HCT116 (cell line): ENCODE measurements around the gene TTF1. TPM values are rescaled to one million over a fixed set of nuclear protein-coding genes. Genes with fewer than 3 reads are reported as not detected.

Source experiments
- ATAC-seq: fragments of 200-7000 bp; cut with Tn5 transposase; 2 replicates; pipeline ENCODE4 v1.9.1; 2020; ENCODE audit warnings: mild to moderate bottlenecking, moderate library complexity
- BruUV-seq: library from RNA; stranded (reverse); fragments of 400-500 nt; replicated peaks from 2 replicates; lab custom pipeline; 2021; lab: Mats Ljungman, UMichigan
- CTCF ChIA-PET: fragments of 300-600 bp; sonication (Branson Sonifier 250); formaldehyde crosslinking; loops from one replicate; lab custom pipeline; 2021; ENCODE audit warnings: antibody characterized with exemption; lab: Charles Lee
- POLR2A ChIA-PET: fragments of 300-600, 350-600 bp; sonication (Branson Sonifier 250); formaldehyde crosslinking; loops from one replicate; lab custom pipeline; 2021; ENCODE audit warnings: antibody characterized with exemption; lab: Charles Lee
- RAD21 ChIA-PET, 2 experiments: fragments of 300-600 bp; sonication (Branson Sonifier 250); formaldehyde crosslinking; loops; one replicate each; lab custom pipeline; 2023; ENCODE audit warnings: low total read pairs in 2 of 2; ENCODE audit not compliant: uncharacterized antibody in 2 of 2, unreplicated experiment in 2 of 2, low non-redundant PET in 1 of 2; lab: Charles Lee
- DNase-seq: peaks from one replicate; pipeline ENCODE4 v3.0.0-alpha.2; 2010; ENCODE audit warnings: low read depth, low spot score
- H2AFZ ChIP-seq: fragments of 200-600 bp; shearing (Covaris generic), sonication (generic); 2 replicates; pipeline ENCODE4 v1.6.1; 2017; ENCODE audit warnings: low read depth, mixed run types, mixed read lengths, antibody characterized with exemption, low read length; ENCODE audit not compliant: poor library complexity, severe bottlenecking
- H3K27ac ChIP-seq: 2 replicates; pipeline ENCODE4 v1.5.1; 2012; ENCODE audit warnings: low read depth, low read length
- H3K27me3 ChIP-seq: fragments of 200-600 bp; sonication (generic); 2 replicates; pipeline ENCODE4 v1.6.1; 2016; ENCODE audit warnings: mixed run types, low read length, mixed read lengths; ENCODE audit not compliant: insufficient read depth
- H3K36me3 ChIP-seq, 2 experiments: fragments of 200-500 bp in 1 of 2; fragments of 200-600 bp in 1 of 2; sonication (Bioruptor generic) in 1 of 2; sonication (generic) in 1 of 2; 2 replicates each; pipeline versions ENCODE4 v1.5.1 to v1.6.1; 2014 to 2016; ENCODE audit warnings: low read length in 2 of 2, inconsistent platforms in 1 of 2, mixed read lengths in 1 of 2, mixed run types in 1 of 2; ENCODE audit not compliant: insufficient read depth in 2 of 2, control insufficient read depth in 1 of 2
- H3K4me1 ChIP-seq, 2 experiments: fragments of 200-600 bp in 1 of 2; sonication (generic) in 1 of 2; 2 replicates each; pipeline versions ENCODE4 v1.5.1 to v1.6.1; 2012 to 2017; ENCODE audit warnings: low read length in 2 of 2, inconsistent platforms in 1 of 2, mild to moderate bottlenecking in 1 of 2, mixed read lengths in 1 of 2, mixed run types in 1 of 2, moderate library complexity in 1 of 2; ENCODE audit not compliant: insufficient read depth in 2 of 2, control insufficient read depth in 1 of 2
- H3K4me2 ChIP-seq: fragments of 200-600 bp; sonication (generic); 2 replicates; pipeline ENCODE4 v1.6.1; 2017; ENCODE audit warnings: mixed run types, low read length, mixed read lengths
- H3K4me3 ChIP-seq, 2 experiments: fragments of 200-600 bp in 1 of 2; sonication (generic) in 1 of 2; replicated peaks in 1 of 2; 2 replicates each; pipeline ENCODE4 v1.5.1; 2011 to 2016; ENCODE audit warnings: low read length in 2 of 2, control low read depth in 1 of 2, low read depth in 1 of 2, mild to moderate bottlenecking in 1 of 2, mixed read lengths in 1 of 2, mixed run types in 1 of 2
- H3K79me2 ChIP-seq: fragments of 200-600 bp; sonication (generic); 2 replicates; pipeline ENCODE4 v1.6.1; 2017; ENCODE audit warnings: mild to moderate bottlenecking, mixed run types, low read length, moderate library complexity, mixed read lengths; ENCODE audit not compliant: insufficient read depth
- H3K9ac ChIP-seq: fragments of 200-600 bp; sonication (generic); 2 replicates; pipeline ENCODE4 v1.6.1; 2016; ENCODE audit warnings: low read length, mixed read lengths
- H3K9me2 ChIP-seq: fragments of 200-600 bp; sonication (generic), shearing (Covaris generic); 2 replicates; pipeline ENCODE4 v1.6.1; 2017; ENCODE audit warnings: mixed run types, mild to moderate bottlenecking, moderate library complexity; ENCODE audit not compliant: insufficient read depth
- H3K9me3 ChIP-seq, 2 experiments: fragments of 200-500 bp in 1 of 2; fragments of 200-600 bp in 1 of 2; sonication (Bioruptor generic) in 1 of 2; sonication (generic) in 1 of 2; 2 replicates each; pipeline ENCODE4 v1.6.1; 2014 to 2017; ENCODE audit warnings: low read length in 2 of 2, mixed read lengths in 2 of 2, inconsistent platforms in 1 of 2, low read depth in 1 of 2, mild to moderate bottlenecking in 1 of 2, mixed run types in 1 of 2, moderate library complexity in 1 of 2; ENCODE audit not compliant: control insufficient read depth in 1 of 2, insufficient read depth in 1 of 2
- H4K20me1 ChIP-seq: fragments of 200-600 bp; sonication (generic), shearing (Covaris generic); 2 replicates; pipeline ENCODE4 v1.6.1; 2017; ENCODE audit warnings: mixed run types, mild to moderate bottlenecking, moderate library complexity; ENCODE audit not compliant: insufficient read depth
- CBX3 ChIP-seq: IDR thresholded peaks from 2 replicates; pipeline ENCODE4 v1.6.1; 2012; ENCODE audit warnings: low read depth
- CEBPB ChIP-seq: IDR thresholded peaks from 2 replicates; pipeline ENCODE4 v1.6.1; 2012; ENCODE audit warnings: low read depth
- EGR1 ChIP-seq: IDR thresholded peaks from 2 replicates; pipeline ENCODE4 v1.6.1; 2012; ENCODE audit warnings: low read depth
- ELF1 ChIP-seq: IDR thresholded peaks from 2 replicates; pipeline ENCODE4 v1.6.1; 2012; ENCODE audit warnings: low read depth, borderline replicate concordance
- EZH2phosphoT487 ChIP-seq: fragments of 200-600 bp; IDR thresholded peaks from 2 replicates; pipeline ENCODE4 v1.6.1; 2018; ENCODE audit warnings: antibody characterized with exemption, borderline replicate concordance
- JUND ChIP-seq: IDR thresholded peaks from 2 replicates; pipeline ENCODE4 v1.6.1; 2012
- MAX ChIP-seq: IDR thresholded peaks from 2 replicates; pipeline ENCODE4 v1.6.1; 2012
- POLR2A ChIP-seq: IDR thresholded peaks from 2 replicates; pipeline ENCODE4 v1.7.0; 2011; ENCODE audit warnings: borderline replicate concordance; ENCODE audit not compliant: insufficient read depth, insufficient read length; ENCODE audit errors: extremely low read depth
- POLR2AphosphoS5 ChIP-seq: IDR thresholded peaks from 2 replicates; pipeline ENCODE4 v1.6.1; 2011; ENCODE audit warnings: mild to moderate bottlenecking, low read depth, low read length, moderate library complexity
- RAD21 ChIP-seq: IDR thresholded peaks from 2 replicates; pipeline ENCODE4 v1.6.1; 2012; ENCODE audit warnings: low read depth, mild to moderate bottlenecking
- SIN3A ChIP-seq: IDR thresholded peaks from 2 replicates; pipeline ENCODE4 v1.6.1; 2012; ENCODE audit warnings: low read depth
- SP1 ChIP-seq: IDR thresholded peaks from 2 replicates; pipeline ENCODE4 v1.6.1; 2012; ENCODE audit warnings: low read depth
- TCF7L2 ChIP-seq: IDR thresholded peaks from 2 replicates; pipeline ENCODE4 v1.7.0; 2011; ENCODE audit warnings: borderline replicate concordance, inconsistent platforms; ENCODE audit not compliant: insufficient read depth, insufficient read length; ENCODE audit errors: extremely low read depth
- YY1 ChIP-seq: IDR thresholded peaks from 2 replicates; pipeline ENCODE4 v1.6.1; 2011; ENCODE audit warnings: low read length, low read depth, moderate library complexity, mild to moderate bottlenecking; ENCODE audit not compliant: insufficient replicate concordance; ENCODE audit errors: extremely low read depth
- ZBTB33 ChIP-seq: IDR thresholded peaks from 2 replicates; pipeline ENCODE4 v1.6.1; 2011; ENCODE audit warnings: mild to moderate bottlenecking, low read length, moderate library complexity; ENCODE audit not compliant: insufficient replicate concordance; ENCODE audit errors: extremely low read depth
- ZFX ChIP-seq: fragments of 450-650 bp; IDR thresholded peaks from 2 replicates; pipeline ENCODE4 v1.6.1; 2017
- ZNF274 ChIP-seq: fragments of 200-500 bp; sonication (Bioruptor generic); IDR thresholded peaks from 2 replicates; pipeline ENCODE4 v1.6.1; 2014; ENCODE audit warnings: mild to moderate bottlenecking, low read depth, low read length, inconsistent platforms
- intact Hi-C: fragments of 100-400 bp; cut with micrococcal nuclease; formaldehyde crosslinking; loops from 2 replicates; pipeline ENCODE4 v1.10.0; 2022
- total RNA-seq: library from RNA; stranded (reverse); gene quantifications from one replicate; pipeline ENCODE4 v1.2.1, GENCODE V29; 2021; ENCODE audit not compliant: unreplicated experiment
- TF ChIP-seq, protein P1 (sequence below): IDR thresholded peaks from 2 replicates; pipeline ENCODE4 v1.6.1; 2012; ENCODE audit warnings: low read depth
- TF ChIP-seq, protein P2 (sequence below): IDR thresholded peaks from 2 replicates; pipeline ENCODE4 v1.6.1; 2012
- TF ChIP-seq, protein P3 (sequence below), 3 experiments: fragments of 200-600 bp in 1 of 3; sonication (generic) in 1 of 3; IDR thresholded peaks in 2 of 3; conservative IDR thresholded peaks in 1 of 3; 2 replicates each; pipeline ENCODE4 v1.5.1; 2012 to 2017; ENCODE audit warnings: low read depth in 2 of 3, low read length in 2 of 3, antibody characterized with exemption in 1 of 3, borderline replicate concordance in 1 of 3, control low read depth in 1 of 3, mild to moderate bottlenecking in 1 of 3, mixed read lengths in 1 of 3, mixed run types in 1 of 3, moderate library complexity in 1 of 3; ENCODE audit not compliant: insufficient read depth in 1 of 3

Gene TTF1
- total RNA-seq, 1 experiment from 2014 or later: 14.5 TPM

DNA sequence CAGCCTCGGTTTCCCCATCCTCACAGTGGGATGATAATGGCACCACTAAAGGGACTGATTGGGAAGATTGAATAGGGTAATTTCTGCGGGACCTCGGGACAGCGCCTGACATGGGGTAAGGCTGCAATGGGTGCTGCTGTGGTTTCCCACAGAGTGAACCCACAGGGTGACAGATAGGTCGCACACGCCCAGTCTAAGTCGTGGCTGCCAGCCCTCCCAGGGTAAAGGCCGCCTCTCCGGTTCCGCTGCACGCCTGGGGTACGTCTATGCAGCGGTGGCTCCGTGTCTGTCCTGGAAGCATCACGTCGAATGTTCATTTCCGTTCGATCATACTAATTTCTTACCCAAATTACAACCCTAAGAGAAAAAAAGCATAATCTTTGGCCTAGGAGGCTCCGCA, 4.0 kb upstream of the TTF1 start:
- H3K27ac ChIP-seq: no peak overlapping the region; the same call in 1 of the 2 replicates
- no peaks in the 10 kb centered on the region for H3K36me3 ChIP-seq
- H3K4me1 ChIP-seq: peaks cover 19 to 37% of the 10 kb centered on the region in 2 experiments
- ChIA-PET POLR2A (interaction anchor here (0.8 kb wide), 1 partner anchor 562 kb away, joined by 6 read pairs; no protein-coding TSS in a partner anchor), RAD21 (interaction anchor here in 1 of 2 experiments (1.0 kb wide), 1 partner anchor 96 kb away, joined by 4 read pairs; no protein-coding TSS in a partner anchor), CTCF (interaction anchor here (0.6 to 1.0 kb wide), 5 partner anchors 8 to 998 kb away, joined by 3 to 5 read pairs (median 4); no protein-coding TSS in a partner anchor)
- H3K4me3 ChIP-seq: peak overlapping the region; percentile 51 to 63
- H3K9me2 ChIP-seq: no peaks in the 10 kb centered on the region
- H3K79me2 ChIP-seq: peaks cover 6% of the 10 kb centered on the region
- no peaks in the 10 kb centered on the region for H3K9me3 ChIP-seq
- no peaks in the 10 kb centered on the region for H4K20me1 ChIP-seq
- H3K9ac ChIP-seq: peak overlapping the region; percentile 61
- DNase-seq: no peak
- peak; percentile 24; the same call in 1 of the 2 replicates for ATAC-seq
- BruUV-seq: no TSS peak
- peaks cover 10% of the 10 kb centered on the region; the same call in 1 of the 2 replicates for H3K27me3 ChIP-seq
- H2AFZ ChIP-seq: peak overlapping the region; percentile 76
- TF ChIP-seq, protein P1, sequence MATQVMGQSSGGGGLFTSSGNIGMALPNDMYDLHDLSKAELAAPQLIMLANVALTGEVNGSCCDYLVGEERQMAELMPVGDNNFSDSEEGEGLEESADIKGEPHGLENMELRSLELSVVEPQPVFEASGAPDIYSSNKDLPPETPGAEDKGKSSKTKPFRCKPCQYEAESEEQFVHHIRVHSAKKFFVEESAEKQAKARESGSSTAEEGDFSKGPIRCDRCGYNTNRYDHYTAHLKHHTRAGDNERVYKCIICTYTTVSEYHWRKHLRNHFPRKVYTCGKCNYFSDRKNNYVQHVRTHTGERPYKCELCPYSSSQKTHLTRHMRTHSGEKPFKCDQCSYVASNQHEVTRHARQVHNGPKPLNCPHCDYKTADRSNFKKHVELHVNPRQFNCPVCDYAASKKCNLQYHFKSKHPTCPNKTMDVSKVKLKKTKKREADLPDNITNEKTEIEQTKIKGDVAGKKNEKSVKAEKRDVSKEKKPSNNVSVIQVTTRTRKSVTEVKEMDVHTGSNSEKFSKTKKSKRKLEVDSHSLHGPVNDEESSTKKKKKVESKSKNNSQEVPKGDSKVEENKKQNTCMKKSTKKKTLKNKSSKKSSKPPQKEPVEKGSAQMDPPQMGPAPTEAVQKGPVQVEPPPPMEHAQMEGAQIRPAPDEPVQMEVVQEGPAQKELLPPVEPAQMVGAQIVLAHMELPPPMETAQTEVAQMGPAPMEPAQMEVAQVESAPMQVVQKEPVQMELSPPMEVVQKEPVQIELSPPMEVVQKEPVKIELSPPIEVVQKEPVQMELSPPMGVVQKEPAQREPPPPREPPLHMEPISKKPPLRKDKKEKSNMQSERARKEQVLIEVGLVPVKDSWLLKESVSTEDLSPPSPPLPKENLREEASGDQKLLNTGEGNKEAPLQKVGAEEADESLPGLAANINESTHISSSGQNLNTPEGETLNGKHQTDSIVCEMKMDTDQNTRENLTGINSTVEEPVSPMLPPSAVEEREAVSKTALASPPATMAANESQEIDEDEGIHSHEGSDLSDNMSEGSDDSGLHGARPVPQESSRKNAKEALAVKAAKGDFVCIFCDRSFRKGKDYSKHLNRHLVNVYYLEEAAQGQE: no peak
- TF ChIP-seq, protein P2, sequence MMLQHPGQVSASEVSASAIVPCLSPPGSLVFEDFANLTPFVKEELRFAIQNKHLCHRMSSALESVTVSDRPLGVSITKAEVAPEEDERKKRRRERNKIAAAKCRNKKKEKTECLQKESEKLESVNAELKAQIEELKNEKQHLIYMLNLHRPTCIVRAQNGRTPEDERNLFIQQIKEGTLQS: no peak
- TF ChIP-seq CBX3: no peak
- no peak for TF ChIP-seq MAX
- no peak for TF ChIP-seq SIN3A
- TF ChIP-seq YY1: no peak
- no peak for TF ChIP-seq ELF1
- TF ChIP-seq SP1: no peak
- TF ChIP-seq, protein P3, sequence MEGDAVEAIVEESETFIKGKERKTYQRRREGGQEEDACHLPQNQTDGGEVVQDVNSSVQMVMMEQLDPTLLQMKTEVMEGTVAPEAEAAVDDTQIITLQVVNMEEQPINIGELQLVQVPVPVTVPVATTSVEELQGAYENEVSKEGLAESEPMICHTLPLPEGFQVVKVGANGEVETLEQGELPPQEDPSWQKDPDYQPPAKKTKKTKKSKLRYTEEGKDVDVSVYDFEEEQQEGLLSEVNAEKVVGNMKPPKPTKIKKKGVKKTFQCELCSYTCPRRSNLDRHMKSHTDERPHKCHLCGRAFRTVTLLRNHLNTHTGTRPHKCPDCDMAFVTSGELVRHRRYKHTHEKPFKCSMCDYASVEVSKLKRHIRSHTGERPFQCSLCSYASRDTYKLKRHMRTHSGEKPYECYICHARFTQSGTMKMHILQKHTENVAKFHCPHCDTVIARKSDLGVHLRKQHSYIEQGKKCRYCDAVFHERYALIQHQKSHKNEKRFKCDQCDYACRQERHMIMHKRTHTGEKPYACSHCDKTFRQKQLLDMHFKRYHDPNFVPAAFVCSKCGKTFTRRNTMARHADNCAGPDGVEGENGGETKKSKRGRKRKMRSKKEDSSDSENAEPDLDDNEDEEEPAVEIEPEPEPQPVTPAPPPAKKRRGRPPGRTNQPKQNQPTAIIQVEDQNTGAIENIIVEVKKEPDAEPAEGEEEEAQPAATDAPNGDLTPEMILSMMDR (IDR thresholded peaks at IDR 0.05 in 2 of 3, conservative IDR thresholded peaks at IDR 0.05 in 1 of 3; ENCODE audit: borderline replicate concordance in 1 of 3, insufficient read depth in 1 of 3, low read depth in 2 of 3, low read length in 2 of 3): no peak
- TF ChIP-seq EGR1: no peak
- no peak for TF ChIP-seq JUND
- no peak for TF ChIP-seq TCF7L2
- TF ChIP-seq ZBTB33: no peak
- no peak for TF ChIP-seq ZNF274
- no peak for TF ChIP-seq CEBPB
- no peak for TF ChIP-seq POLR2A
- no peak for TF ChIP-seq RAD21
- TF ChIP-seq EZH2phosphoT487: no peak
- no peak for TF ChIP-seq POLR2AphosphoS5
- no peak for TF ChIP-seq ZFX
- intact Hi-C loops: loop anchor here (1.0 to 2.0 kb wide), 6 partner anchors 96 to 612 kb away; no protein-coding TSS in a partner anchor
- H3K4me2 ChIP-seq: peak overlapping the region; percentile 91
